ENCODE results near the gene SEMA4D.
A peak's percentile ranks its signal among the peaks of the same experiment; 100 is the strongest.

SEMA4D gene

DNA sequence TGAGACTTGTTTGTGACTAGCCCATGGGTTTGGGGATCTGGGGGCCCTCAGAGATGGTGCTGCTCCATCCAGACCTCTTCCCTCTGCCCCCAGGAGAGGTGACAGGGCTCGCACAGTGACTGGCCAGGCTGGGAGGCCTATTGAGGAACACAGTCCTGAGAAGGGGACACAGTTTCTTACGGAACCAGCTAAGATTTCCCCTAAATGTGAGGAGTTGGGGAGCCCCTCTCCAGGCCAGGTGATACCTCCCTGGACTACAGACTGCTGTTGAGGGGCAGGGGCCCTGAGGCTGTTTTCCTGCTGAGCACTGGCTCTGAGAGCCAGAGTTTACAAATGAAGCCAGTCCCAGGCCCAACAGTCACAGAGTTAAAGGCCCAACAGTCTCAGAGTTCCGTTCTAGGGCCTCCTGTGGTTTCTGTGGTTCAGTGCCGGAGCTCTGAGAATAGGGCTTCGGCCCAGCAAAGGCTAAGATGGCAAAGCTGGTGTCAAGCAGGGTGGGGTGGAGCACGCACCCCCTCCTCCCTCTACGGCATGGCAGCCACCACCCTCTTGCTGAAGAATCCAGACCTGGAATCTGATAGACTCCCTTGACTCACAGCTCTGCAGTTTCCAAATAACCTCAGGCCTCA is 1.1 kb upstream of the SEMA4D start:
- no peak for DNase-seq

DNA sequence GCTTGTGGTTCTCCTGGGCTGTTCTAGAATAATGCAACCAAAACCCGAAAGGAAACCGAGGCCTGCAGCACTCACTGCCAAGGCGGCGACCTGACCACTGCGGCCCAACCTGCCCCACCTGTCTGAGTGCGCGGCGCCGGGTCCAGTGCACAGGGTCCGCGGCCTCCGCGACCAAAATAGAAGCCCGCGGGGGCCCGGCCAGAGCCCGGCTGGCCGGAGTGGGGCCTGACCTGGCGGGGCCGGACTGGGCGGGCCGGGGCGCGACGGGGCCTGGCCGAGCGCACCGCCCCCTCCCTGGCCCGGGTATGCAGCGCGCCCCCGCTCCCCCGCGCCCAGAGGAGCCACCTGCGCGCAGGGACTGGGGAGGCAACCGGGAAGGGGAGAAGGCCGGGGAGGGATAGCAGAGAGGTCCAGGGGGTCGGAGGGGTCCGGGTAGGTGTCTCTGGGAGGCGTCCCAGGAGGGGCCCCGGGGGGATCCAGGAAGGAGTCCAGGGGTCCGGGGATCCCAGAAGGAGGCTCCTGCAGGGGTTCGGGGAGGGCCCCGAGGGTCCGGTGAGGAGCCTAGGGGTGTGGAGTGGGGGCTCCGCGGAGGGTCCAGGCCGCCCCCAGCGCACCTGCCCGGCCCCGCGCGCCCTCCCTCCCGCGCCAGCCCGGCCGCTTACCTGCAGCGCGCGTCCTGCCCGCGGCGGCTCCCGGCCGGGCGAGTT is 503 bp downstream of the SEMA4D start:
- no peak for DNase-seq

DNA sequence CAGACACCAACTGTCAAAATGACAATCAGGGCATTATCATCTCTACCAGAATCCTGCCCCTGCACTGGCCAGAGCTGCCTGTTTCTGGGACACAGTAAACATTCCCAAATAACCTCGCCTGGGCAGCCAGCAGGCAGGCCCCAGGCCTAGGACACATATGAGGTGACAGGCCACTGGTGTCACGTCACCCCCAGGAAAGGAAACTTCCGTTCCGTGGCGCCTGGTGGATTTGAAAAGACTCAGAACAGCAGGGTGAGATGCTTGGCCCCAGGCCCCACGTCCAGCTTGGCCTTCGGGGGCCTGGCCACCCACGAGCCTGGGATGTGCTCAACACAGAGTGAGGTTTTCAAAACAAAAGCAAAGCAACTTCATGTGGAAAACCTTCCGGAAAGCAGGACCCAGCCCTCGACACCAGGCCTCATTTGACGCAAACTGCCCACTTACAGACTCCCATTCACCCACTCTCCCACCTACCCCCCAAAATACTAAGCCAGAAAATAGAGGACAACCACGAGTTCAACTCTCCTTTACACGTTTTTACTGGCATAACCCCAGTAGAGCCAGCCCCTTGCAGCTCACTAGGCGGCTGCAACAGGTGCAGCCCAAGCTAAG is 1.2 kb downstream of the SEMA4D start:
- DNase-seq = no peak

DNA sequence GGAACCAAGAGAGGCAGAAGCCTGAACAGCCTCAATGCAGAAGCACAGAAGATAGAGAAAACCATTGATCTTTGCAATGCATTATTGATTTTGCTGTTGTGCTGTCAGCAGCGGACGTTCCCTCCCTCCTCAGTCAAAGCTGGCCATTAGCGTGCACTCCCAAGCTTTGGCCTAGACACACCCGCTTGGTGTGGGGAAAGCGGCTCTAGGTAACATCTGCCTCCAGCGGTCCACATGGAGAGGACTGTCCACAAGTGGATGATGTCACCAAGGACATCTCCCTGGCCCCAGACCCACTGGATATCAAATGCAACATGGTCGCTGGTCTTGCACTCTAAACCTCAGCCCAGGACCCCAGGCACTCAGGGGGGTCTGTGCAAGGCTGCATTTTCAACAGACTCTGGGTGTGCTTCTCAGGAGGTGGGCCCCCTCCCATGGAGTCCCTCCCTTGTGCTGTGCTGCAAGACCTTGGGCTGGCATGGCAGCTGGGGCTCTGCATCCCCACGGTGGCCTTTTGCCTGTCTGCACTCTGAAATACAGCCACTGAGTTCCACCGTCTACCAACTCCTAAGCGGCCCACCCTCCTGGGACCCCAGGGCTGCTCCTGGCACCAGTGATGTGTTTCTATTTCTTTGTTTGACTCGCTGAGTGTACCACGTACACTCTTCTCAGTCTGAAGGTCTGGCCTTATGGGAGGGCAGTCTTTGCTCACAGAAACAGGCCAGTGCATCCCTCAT is 1.9 kb downstream of the SEMA4D start:
- DNase-seq = no peak

DNA sequence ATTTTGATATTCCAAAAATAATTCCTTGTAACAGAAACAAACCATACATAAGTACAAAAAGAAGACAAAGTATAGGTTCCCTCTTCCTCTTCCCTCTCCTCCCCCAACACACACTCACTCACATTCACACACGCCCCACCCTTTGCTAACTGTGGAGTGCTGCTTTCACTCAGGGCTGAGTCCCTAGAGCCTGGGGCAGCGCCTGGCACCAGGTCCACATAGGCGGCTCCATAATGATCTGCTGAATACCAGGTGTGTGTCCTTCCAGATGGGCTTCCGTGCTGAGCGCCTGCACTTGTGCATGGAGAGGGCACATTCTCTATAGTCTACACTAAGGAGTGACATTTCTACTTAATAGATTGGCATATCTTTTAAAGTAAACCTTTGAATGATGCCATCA is 3.7 kb downstream of the SEMA4D start:
- DNase-seq = no peak

DNA sequence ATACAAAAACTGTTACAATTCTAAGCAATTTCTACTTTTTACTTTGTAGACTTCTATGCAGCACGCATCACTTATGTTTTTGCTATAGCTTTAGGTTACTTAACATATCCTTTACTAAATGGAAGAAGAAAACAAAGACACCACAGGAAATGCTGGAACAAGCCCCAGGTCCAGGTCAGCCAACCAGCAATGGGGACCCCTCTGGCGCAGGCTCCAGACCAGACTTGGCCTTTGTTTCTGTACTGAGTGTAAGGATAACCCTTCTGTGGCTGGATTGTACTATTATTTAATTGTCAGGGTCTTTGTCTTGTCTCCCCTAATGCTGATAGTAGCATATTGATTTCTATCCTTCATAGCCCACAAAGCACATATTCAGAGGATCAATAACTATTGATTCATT is 4.2 kb downstream of the SEMA4D start:
- DNase-seq = no peak

DNA sequence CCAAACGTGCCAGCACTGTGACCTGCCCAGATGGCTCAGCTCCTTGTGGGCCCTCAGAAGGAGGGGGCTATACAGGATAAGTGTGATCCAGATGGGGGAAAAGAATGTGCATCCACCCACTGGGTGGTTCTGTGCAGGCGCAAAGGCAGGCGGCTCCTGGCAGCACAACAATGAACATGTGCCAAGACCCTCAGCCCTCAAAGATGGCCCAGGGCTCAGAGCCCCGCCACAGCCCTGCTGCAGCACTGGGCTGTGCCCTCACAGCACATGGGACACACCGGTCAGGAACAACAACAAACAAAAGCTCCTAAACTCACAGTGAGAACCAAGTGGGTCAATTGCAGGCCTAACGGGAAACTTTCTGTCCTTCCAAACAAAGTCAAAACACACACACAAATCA is 4.7 kb downstream of the SEMA4D start:
- peak; percentile 2 for DNase-seq

DNA sequence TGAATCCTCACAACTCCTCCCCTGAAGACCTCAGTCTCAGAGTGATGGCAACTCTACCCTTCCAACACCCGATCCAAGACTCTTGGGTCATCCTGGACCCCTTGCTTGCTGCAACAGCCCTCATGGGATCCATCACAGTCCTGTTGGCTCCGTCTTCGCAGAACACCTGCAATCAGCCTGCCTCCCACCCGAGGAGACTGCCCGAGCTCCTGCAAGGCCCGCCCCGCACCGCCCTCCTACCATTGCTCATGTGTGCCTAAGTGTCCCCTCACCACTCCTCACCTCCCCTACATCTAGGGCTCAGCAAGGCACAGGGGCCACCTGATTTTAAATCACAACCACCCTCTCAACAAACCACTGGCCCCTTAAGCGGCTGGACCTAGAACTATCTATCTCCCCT is 5.3 kb downstream of the SEMA4D start:
- no peak for DNase-seq

DNA sequence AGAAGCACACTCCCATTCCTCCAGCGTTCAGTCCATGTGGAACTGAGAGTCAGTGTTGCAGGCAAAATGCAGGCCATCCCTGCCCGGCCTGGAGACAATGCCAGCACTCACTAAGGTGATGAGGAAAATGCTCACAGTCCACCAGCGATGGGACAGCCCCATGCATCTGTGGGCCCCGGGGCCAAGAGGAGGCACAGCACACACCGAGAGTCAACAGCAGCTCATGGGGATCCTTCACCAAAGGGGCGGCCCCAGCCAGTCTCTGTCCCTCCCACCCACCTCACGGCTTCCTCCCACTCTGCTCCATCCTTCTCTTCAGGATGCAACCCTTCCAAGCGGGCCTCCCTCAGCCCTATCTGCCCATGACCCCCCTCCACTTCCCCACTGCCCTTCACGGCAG is 6.2 kb downstream of the SEMA4D start:
- DNase-seq = no peak

DNA sequence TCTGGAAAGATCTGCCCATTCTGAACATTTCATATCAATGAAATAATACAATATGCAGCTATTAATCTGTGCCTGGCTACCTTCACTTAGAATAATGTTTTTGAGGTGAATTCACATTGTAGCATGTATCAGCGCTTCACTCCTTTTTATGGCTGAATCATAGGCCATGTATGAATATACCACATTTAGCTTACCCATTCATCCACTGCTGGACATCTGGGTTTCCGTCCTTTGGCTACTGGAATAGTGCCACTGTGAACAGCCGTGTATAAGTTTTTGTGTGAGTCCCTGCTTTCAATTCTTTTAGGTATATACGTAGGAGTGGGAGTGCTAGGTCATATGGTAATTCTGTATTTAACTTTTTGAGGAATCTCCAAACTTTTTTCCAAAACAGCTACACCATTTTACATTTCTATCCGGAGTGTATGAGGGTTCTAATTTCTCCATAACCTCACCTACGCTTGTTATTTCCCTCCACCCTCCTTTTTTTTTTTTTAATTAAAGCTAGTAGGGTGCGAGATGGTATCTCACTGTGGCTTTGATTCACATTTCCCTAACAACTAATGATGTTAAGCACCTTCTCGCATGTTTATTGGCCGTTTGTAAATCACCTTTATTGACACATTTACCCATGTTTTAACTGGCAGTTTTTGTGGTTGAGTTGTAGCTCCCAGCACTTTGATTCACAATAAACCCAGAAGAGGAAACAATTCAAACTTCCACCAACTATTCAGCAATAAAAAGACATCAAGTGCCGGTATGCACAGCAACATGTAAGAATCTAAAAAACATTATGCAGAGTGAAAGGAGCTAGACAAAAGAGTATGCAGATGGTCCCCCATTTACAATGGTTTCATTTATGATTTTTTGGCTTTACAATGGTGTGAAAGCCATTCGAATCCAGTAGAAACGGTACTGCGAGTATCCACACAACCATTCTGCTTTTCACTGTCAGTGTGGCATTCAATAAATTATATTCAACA is 8.1 kb downstream of the SEMA4D start:
- DNase-seq = no peak

DNA sequence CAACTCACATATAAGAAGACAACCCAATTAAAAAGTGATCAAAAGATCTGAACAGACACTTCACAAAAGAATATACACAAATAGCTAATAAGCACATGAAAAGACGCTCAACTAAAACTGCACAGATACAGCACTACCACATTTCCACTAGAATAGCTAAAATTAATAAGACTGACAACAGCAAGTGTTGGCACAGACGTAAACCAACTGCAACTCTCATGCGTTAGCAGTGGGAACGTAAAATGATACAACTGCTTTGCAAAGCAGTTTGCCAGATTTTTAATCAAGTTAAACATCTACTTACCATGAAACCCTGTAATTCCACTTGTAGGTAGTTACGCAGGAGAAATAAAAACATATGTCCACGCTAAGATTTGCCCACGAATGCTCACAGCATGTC is 9.0 kb downstream of the SEMA4D start:
- DNase-seq = no peak

DNA sequence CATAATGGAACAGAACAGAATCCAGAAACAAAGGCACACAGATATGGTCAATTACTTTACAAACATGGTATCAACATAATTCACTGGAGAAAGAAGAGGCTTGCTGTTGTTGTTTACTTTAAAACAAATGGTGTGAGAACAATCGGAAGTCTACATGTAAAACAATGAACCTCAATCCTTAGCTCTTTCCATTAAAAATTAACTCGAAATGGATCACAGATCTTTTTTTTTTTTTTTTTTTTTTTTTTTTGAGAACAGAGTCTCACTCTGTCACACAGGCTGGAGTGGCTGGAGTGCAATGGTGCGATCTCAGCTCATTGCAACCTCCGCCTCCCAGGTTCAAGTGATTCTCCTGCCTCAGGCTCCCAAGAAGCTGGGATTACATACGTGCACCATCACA is 9.8 kb downstream of the SEMA4D start:
- no peak for DNase-seq

DNA sequence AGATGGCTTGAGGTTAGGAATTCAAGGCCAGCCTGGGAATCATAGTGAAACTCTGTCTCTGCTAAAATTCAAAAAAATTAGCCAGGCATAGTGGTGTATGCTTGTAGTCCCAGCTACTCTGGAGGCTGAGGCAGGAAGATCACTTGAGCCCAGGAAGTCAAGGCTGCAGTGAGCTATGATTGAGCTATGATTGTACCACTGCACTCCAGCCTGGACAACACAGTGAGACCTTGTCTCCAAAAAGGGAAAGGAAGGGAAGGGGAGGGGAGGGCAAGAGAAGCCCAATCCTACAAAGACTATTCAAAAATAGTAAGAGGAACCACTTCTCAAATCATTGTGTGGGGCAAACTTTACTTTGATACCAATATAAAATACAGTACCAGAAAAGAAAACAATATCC is 11.2 kb downstream of the SEMA4D start:
- DNase-seq = no peak

DNA sequence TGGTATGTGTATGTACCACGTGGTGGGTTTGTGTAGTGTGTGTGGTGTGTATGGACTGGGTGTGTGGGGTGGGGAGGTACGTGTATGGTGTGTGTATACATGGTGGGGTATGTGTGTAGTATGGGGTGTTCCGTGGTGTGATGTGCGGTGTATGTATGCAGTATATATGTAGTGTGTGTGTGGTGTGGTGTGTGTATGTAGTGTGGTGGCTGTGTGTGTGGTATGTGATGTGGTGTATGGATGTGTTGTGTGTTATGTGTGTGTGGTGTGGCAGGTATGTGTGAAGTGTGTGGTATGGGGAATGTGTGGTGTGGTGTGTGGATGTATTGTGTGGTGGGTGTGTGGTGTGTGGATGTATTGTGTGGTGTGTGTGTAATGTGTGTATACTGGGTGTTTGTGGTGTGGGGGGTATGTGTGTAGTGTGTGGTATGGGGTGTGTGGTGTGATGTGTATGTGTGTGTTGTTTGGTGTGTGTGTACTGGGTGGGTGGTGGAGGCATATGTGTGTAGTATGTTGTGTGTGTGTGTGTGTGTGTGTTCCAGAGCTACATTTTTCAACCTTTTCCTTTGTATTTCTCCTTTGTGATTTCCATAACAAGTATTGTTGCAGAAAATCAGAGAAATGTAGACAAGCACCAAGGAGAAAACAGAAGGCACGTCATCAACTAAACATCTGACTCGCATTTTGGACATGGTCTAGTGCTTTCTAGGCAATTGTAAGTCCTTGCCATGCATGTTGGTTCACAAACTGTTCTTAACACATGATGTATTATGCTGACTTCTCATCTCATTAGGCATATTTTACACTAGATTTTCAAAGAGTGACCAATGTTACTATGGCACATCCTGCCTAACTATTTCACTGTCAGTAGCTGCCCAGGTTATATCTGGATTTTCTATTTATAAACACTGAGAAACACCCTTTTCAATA is 13.2 kb downstream of the SEMA4D start:
- peak; percentile 57 for DNase-seq

DNA sequence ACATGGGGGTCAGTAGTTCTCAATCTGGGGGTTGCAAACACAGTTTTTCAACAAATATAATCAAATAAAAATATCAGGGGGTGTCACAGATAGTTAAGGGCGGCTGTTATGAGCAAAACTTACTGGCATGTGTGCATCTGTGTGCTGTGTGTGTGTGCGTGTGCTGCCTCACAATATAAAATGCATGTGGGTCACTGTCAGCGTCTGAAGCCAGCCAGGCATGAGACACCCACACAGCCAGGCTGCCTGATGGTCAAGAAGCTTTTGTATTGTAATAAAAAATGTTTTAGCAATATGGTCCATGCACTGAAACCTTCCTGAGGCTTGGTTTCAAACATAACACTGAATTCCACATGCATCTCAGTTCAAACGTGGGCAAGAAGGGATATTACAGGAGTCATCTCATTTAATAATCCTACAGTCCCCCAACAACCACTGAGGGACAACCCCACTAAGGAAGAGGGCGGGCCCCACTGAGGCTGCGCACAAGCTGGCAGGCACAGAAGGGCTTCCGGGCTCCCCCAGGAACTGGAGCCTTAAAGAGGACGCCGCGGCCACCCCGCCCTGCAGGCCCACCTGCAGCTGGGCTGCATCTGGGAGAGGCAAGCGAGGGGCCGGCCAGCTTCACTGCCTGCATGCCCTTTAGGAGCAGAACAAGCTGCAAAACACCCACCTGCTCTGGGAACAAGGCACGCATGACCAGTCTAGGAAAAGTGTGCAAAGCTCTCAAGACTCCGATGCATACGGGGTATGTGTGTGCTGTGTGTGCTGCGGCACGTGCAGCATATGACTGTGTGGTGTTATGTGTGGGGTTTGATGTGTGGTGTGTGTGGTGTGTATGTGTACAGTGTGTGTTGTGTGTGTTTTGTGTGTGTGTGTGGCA is 14.1 kb downstream of the SEMA4D start:
- DNase-seq = no peak

DNA sequence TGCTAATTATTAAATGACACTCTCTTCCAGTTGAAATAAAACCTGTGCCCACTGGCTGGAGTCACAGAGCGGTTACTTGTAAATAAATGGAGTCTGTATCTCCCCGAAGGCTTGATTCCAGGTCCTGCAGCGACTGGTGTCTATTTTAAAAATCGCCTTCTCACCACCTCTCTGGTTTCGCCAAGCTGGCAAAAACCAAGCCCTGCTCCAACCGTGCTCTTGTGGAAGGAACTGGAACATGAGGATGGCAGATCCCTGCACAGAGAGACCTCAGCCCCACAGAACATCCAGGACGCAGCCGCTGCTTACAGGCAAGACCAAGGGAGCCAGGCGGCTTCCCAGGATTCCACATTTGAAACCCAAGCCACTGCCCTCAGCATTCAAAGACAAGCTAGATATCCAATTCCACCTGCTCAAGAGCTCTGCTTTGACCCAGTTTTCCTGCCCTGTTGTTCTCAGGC is 15.0 kb downstream of the SEMA4D start:
- no peak for DNase-seq

DNA sequence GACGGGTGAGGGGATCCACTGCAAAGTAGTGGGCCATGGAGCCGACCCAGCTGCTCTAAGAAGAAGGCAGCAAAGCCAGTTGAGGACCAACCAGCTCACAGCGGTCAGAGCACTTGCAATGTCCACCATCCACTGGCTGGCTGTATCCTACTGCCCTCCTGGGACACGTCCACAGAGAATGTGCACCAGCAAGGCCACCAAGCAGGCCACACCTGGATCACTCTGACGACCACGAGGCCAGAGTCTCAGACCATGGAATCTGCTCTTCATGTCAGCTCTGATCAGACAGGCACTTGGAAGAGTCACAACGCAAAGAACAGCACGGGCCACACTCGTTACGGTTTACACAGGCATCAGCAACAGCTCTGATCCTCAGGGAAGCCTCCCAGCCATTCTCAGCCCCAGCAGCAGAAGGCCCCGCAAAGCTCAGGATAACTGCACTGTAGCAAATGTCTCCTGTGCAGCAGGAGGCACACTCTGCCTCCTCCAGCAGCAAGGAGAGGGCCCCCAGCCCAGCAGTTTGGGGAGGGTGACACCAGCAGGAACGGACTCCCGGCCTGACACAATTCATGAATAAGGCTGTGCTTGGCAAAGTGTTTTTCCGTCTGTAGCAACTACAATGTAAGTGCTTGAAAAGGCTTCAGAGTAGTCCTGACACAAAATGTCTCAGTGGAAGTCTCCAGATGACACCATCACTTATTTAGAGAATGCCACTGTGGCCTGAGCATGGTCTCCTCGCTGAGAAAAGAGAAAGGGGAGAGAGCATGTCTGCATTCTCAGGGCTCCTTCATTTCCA is 15.7 kb downstream of the SEMA4D start:
- DNase-seq = no peak

DNA sequence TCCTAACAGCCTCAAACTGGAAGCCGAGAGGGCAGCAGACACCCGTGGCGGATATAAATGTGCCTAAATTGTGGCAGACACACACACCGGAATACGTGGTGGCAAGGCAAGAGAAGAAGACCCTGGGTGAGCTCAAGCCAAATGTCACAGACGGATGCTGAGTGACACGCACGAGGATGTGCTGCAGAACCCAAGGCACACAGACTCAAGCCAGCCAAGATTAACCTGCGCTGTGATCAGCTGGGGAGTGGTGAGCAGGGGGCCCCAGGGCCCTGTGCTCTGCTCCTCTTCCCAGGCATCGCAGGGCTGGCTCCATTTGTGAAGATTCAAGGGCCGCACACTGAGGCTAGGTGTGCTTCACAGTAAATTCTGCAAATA is 16.4 kb downstream of the SEMA4D start:
- no peak for DNase-seq

DNA sequence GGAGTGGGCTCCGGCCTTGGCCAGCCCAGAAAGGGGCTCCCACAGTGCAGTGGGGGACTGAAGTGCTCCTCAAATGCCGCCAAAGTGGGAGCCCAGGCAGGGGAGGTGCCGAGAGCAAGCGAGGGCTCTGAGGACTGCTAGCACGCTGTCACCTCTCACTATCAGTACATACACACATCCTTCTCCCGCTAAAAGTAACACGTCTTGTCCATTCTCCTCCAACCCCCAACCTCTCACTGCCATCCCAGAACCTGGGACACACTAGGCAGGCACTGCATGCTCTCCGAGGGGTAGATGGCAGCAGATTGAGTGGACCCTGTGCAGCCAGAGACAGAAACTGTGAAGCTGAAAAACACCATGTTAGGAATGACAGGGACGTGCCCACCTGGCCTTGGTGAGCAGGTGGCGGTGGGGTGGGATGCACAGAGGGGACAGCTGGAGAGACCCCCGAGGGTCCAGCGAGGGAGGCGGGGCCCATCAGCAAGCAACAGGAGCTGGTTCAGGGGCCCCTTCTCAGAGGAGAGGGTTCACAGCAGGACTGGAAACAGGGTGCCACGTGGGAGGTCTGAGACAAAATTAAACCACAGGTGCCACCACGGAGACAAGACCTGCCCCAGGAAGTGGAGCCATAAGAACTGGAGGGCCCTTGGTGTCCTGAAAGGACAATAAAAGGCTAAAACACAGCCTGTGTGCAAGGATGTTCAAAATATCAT is 16.9 kb downstream of the SEMA4D start:
- no peak for DNase-seq

Data from NCI-H446 treated with DMSO at 0.1 percent for 48 hours (cell line).